CD4-positive, alpha-beta T cell treated with Interleukin-6 at 100 ng/mL for 8 hours (primary cell): Measurements from ENCODE around the gene PXDN.
"Not testable (repeated sequence)": the region's sequence is repeated elsewhere in the genome, so short reads cannot be mapped to it uniquely, and the experiment has no call there.

ENCODE experiments used
- DNase-seq: peaks from one replicate; pipeline ENCODE4 v3.0.0-alpha.2; 2020; ENCODE audit warnings: mixed read lengths, low spot score

PXDN gene

DNA sequence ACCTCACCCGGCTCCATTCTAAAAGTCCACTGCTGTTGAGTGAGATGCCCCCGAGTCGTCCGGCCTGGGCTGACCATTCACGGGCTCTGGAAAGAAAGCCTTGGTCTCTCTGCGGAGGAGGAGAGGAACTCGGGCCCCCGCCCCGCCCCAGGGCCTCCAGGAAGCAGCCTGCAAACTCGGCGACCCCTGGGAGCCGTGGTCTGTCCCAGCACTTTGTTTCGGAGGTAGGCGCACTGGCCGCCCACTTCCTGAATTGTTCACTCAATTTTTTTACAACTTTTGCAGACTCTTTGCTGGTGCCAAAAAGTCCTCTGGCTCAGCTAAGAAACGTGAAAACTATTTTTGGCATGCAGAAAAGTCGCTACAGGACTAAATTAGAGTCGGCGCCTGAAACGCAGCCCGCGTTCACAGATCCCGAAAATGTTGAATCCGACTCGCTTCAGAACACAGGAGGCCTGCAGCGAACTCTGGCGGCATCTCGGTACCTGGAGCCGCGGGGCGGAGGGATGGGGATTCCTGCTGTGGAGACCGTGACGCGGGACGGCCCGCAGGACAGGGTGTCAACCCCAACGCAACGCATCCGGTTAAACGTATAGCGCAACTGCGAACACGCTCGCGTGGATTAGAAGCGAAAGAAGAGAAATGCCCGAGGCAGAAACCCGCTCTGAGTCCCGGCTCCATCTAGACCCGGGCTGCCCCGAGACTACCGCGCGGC is 1.5 kb downstream of the PXDN start:
- no peak for DNase-seq

DNA sequence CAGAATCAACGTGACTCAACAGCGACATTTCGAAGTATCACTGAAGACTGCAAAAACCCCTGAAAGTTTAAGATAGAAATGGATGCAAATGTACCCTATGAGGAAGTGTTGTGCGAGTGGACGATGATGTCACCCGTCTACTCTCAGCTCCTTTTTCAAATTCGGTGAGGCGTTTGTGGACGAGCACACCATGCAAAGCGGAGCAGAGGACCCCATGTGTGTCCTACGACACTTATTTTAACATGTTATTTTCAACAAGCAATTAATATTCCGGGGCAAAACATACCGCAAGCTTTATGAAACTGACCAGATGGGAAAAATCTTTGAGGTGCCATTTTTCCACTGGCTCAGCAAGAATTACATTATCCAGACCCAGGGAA is 2.0 kb downstream of the PXDN start:
- no peak for DNase-seq

DNA sequence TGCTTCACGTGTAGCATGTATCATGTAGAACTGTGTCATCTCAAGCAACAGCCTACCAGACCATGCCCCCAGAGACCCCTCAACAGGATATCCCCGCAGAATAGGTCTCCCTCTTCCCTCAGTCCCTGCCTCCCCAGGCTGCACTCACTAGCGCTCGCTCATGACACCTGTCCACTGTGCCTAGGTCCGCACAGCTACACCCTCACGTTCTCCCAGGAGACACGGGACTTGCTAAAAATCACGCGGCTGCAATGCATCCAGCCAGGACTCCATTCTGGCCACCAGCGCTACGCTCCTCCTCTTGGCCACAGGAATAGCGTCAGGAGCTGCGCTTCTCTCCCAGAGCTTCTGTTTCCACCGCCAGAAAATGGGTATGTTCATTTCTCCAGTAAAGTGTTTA is 2.5 kb downstream of the PXDN start:
- DNase-seq = no peak

DNA sequence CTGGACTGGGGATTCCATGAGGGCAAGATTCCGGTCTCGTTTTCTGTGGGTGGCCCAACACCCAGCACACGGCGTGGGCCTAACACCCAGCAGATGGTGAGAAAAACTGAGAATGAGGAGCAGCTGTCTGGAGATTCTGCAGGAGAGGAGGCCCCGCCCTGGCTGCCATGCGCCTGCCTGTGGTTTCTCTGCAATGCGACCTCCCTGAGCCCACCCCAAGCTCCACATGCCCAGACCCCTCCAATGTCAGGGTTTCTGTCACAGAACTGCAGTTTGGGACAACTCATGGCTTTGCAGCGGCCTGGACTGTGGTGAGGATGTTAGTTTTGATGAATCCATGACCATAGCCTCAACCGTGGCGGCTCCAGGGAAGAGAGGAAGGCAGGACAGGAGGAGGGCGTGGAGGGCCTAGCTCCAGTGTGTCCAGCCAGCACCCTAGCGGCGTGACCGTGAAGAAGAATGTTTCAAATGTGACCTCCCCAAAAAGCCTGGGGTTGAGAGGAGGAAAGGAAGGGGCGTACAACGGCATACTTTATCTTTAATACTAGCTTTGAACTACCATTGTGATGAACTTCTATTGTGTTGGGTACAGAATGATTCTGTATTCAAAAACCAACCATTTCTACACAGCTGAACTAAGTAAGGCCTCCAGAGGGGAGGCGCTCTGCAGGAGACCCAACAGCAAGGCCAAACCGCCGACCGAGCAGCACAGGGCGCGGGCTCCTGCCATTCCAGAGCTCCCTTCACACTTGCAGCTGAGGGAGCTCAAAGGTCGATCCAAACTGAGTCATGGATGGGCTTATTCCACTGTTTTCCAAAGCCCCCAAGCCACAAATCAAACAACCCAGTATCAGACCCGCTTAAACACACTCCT is 3.4 kb downstream of the PXDN start:
- no peak for DNase-seq

DNA sequence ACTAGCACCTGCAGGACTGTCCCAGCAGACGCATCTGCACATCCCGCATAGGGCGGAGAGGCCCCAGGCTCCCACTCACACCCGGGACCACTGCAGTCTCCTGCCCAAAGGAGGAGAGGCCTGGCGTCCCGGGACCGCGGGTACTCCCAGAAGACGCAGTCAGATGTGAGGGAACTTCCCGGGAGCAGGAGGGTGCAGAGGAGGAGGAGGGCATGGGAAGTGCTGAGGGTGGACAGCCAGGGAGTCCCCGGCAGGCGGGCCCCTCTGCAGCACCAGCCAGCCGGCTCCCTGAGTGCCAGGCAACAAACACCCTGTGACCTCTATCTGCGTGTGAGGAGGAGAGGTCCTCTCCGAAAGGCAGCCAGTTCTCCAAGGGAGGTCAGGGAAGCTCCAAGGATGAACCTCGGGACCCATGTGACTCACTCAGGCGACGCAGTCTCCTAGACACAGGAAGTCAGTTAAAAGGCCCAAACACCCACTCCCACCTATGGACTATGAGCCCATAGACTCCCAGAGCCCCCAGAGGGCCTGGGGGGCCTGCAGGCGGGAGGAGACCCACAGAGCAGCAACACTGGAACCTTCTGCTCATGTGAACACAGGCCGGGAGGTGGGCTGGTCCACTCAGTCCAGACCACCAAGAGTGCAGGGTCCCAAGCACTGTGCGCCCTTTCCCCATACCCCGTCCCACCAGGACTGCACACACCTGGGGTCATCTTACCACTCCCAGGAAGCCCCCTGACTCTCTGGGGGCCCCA is 4.2 kb downstream of the PXDN start:
- DNase-seq = no peak

- DNase-seq = no peak
Measured at GRCh38 chr2:1739322-1739957, 4.9 kb downstream of the PXDN start.

GRCh38 chr2:1738646-1739302 is 5.5 kb downstream of the PXDN start:
- DNase-seq = no peak

- DNase-seq = no peak
Measured at GRCh38 chr2:1738163-1738562, 6.2 kb downstream of the PXDN start.

GRCh38 chr2:1736997-1737480 is 7.3 kb downstream of the PXDN start:
- DNase-seq = no peak

GRCh38 chr2:1736045-1736444 is 8.3 kb downstream of the PXDN start:
- no peak for DNase-seq

DNA sequence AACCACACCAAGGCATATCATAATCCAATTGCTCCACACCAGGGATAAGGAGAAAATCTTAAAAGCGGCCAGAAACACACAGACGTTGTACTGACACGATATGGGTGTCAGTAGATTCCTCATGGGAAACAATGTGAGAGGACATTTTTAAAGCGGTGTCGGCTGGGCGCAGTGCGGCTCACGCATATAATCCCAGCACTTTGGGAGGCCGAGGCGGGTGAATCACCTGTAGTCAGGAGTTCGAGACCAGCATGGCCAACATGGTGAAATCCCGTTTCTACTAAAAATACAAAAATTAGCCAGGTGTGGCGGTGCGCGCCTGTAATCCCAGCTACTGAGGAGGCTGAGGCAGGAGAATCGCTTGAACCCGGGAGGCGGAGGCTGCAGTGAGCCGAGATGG is 11.0 kb downstream of the PXDN start:
- not testable (repeated sequence) for DNase-seq

- no peak for DNase-seq
Measured at GRCh38 chr2:1731963-1732768, 12.1 kb downstream of the PXDN start.

DNA sequence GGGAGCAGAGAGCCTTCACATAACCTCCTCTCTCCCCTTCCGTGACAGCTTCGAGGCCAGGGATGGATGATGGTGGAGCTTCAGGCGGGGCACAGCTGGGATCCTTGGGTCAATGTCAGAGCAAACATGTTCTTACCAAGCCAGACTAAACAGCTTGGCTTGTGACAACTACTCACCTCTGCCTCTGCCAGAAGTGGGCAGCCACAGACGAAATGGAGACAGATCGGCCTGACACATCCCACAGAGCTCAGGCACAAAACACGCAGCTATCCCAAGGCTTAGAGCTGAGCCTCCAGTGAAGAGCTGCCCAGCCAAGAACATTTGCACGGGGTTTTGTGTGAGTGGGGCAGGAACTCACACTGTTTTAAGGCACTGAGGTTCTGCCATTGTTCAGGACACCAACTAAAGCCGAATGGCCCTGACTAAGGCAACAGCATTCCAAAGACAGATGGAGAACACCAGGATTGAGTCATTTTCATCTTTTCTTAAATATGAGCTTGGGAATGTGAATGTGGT is 12.8 kb downstream of the PXDN start:
- DNase-seq = no peak

GRCh38 chr2:1730015-1730927 is 14.0 kb downstream of the PXDN start:
- no peak for DNase-seq

DNA sequence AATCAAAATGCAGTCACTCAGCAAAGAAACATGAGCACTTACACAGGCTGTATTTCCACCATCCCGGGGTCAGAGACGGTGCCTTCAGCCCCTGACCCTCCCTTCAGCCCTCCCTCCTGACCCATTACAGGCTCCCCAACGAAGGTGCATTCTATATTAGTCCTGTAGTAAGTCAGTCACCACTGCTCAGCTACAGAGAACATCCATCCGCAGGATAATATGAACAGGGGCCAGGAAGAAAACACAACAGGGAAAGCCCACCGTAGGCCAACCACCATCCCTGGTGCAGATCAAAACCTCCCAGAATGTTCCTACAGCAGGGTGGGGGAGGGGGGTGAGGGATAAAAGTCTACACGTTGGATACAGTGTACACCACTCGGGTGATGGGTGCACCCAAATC is 15.1 kb downstream of the PXDN start:
- no peak for DNase-seq

- no peak for DNase-seq
Measured at GRCh38 chr2:1728821-1729220, 15.5 kb downstream of the PXDN start.

DNA sequence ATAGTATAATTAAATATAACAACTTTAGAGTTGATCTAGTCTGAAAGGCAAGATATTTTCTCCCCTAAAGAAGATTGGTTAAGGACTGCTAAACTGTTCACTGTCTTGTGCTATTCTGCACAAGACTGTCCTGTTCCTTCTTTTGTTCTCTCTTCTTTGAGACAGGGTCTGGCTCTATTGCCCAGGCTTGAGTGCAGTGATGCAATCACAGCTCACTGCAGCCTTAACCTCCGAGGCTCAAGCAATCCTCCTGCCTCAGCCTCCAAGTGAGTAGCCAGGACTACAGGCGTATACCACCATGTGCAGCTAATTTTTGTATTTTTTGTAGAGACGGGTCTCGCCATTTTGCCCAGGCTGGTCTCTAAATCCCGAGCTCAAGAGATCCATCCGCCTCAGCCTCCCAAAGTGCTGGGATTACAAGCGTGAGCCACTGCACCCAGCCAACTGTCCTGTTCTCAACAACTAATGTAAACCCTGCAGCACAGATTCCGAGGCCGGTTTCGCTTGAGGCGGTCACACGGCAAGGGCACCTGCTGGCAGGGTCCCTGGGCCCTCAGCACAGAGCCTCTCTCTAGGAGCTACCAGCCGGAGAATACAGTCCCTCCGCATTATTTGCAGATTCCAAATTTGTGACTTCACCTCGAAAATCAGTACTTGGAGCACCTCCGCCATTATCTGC is 16.4 kb downstream of the PXDN start:
- no peak for DNase-seq

- no peak for DNase-seq
Measured at GRCh38 chr2:1727101-1727771, 17.1 kb downstream of the PXDN start.
